AG04450 (cell line): ENCODE results near the gene EEPD1. TPM values are rescaled to one million over a fixed set of nuclear protein-coding genes. Genes with fewer than 3 reads are reported as not detected.

ENCODE experiments used
- CTCF ChIA-PET: fragments of 300-600, 350-600 bp; formaldehyde crosslinking; extraction: SDS; loops from one replicate; lab custom pipeline; 2022; ENCODE audit warnings: antibody characterized with exemption, inconsistent platforms; lab: Charles Lee
- POLR2A ChIA-PET: fragments of 350-600 bp; formaldehyde crosslinking; extraction: SDS; loops from one replicate; lab custom pipeline; 2021; ENCODE audit warnings: antibody characterized with exemption, inconsistent platforms; lab: Yijun Ruan, JAX
- DNase-seq: peaks from one replicate; pipeline ENCODE4 v3.0.0-alpha.2; 2011; ENCODE audit warnings: low read depth, low spot score
- H3K27ac ChIP-seq: one replicate; pipeline ENCODE4 v1.5.1; 2012; ENCODE audit warnings: low read depth, low read length, control low read depth
- H3K27me3 ChIP-seq: one replicate; pipeline ENCODE4 v1.6.0; 2012; ENCODE audit warnings: low read length; ENCODE audit not compliant: control insufficient read depth, insufficient read depth
- H3K4me3 ChIP-seq: 2 replicates; pipeline ENCODE4 v1.5.1; 2011; ENCODE audit warnings: mild to moderate bottlenecking, low read depth, low read length, control low read depth
- H3K9me3 ChIP-seq: 2 replicates; pipeline ENCODE4 v1.5.1; 2012; ENCODE audit warnings: low read length; ENCODE audit not compliant: control insufficient read depth, insufficient read depth
- CTCF ChIP-seq: IDR thresholded peaks from 2 replicates; pipeline ENCODE4 v1.5.1; 2011; ENCODE audit warnings: low read depth, low read length, control low read depth, inconsistent platforms
- polyA plus RNA-seq: library from polyadenylated mRNA; depleted of rRNA; stranded (reverse); fragments of >200 nt; gene quantifications from 2 replicates; pipeline ENCODE4 v1.2.3, GENCODE V29; 2011

EEPD1 gene
- polyA plus RNA-seq, 1 experiment = 21.1 TPM

DNA sequence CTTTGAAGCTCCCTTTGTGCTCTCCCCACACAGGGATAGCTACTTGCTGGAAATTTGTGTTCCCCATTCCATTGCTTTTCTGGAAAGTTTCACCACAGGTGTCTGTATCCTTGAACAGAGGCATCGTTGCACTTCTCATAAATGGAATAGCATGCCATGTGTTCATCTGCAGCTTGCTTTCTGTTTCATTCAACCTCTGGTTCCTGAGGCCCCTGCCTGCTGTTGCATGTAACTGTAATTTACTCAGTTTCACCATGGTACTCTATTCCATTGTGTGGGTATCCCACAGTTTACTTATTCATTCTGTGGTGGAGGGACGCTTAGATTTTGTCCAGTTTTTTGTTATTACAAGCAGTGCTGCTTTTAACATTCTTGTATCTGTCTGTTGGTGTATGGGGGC is 32.0 kb downstream of the EEPD1 start:
- Histone ChIP-seq H3K27me3 (no peaks in the 10 kb centered on the region), H3K27ac (no peak overlapping the region), H3K4me3 (no peak overlapping the region), H3K9me3 (no peaks in the 10 kb centered on the region)
- DNase-seq = no peak
- no peak for TF ChIP-seq CTCF
- POLR2A ChIA-PET = no interaction called here
- CTCF ChIA-PET = interaction anchor here (1.0 kb wide), 1 partner anchor 134 kb away, joined by 4 read pairs; no protein-coding TSS in a partner anchor

- Histone ChIP-seq H3K4me3 (no peak overlapping the region), H3K27me3 (no peaks in the 10 kb centered on the region), H3K9me3 (no peaks in the 10 kb centered on the region), H3K27ac (peak overlapping the region; percentile 53)
- no peak for TF ChIP-seq CTCF
- ChIA-PET CTCF (interaction anchor here (1.3 to 1.9 kb wide), 2 partner anchors 57 to 106 kb away, joined by 3 to 4 read pairs; no protein-coding TSS in a partner anchor), POLR2A (no interaction called here)
- DNase-seq = no peak
These were observed 32.7 kb downstream of the EEPD1 start for GRCh38 chr7:36185756-36186155.

DNA sequence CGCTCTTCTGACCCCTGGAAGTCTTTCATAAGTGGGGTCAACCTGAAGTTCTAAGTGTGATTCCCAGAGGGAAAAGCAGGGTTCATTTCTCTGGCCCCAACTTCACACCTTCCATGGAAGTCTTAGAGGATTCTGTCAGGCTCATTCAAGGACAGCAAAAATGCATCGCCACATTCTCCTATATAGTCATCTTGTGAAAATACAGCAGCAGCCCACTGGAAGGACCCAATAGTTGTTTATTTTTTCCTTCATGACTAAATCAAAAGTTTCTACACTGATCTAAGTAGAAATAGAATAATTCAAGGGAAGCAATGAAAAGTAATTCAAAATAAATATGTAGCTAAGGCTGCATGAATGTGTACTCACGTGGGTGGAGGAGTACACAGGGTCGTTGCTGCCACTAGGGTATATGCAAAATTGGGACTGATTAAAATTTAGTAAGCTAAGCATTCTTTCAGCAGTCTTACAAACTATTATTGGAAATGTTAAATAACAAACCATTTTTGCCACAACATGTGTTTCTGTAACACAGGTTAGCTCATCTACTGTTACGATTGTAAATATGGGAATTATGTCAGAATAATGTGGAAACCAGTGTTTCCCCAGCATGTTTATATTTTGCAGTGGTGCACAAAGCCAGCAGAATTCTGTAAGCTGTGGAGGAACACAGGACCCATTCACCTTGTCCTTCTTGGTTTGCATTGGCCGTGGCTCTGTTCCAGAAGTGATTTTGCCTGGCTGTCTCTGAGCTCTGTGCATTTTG is 33.5 kb downstream of the EEPD1 start:
- DNase-seq = no peak
- Histone ChIP-seq H3K27me3 (no peaks in the 10 kb centered on the region), H3K4me3 (no peak overlapping the region), H3K27ac (peak overlapping the region; percentile 53), H3K9me3 (no peaks in the 10 kb centered on the region)
- POLR2A ChIA-PET = interaction anchor here (0.5 to 1.1 kb wide), 2 partner anchors 17 to 46 kb away, joined by 4 to 6 read pairs; no protein-coding TSS in a partner anchor
- TF ChIP-seq CTCF = no peak
- CTCF ChIA-PET = interaction anchor here (0.6 to 1.9 kb wide), 5 partner anchors 58 to 265 kb away, joined by 3 to 5 read pairs (median 4); no protein-coding TSS in a partner anchor

GRCh38 chr7:36188266-36188665 is 35.2 kb downstream of the EEPD1 start:
- ChIA-PET CTCF (interaction anchor here (0.7 kb wide), 1 partner anchor 131 kb away, joined by 3 read pairs; no protein-coding TSS in a partner anchor), POLR2A (no interaction called here)
- Histone ChIP-seq H3K4me3 (no peak overlapping the region), H3K9me3 (no peaks in the 10 kb centered on the region), H3K27me3 (no peaks in the 10 kb centered on the region), H3K27ac (no peak overlapping the region)
- no peak for DNase-seq
- no peak for TF ChIP-seq CTCF

- ChIA-PET POLR2A (no interaction called here), CTCF (interaction anchor here (0.7 kb wide), 1 partner anchor 130 kb away, joined by 3 read pairs; no protein-coding TSS in a partner anchor)
- no peak for DNase-seq
- H3K9me3 ChIP-seq = no peaks in the 10 kb centered on the region; the same call in 1 of the 2 replicates
- TF ChIP-seq CTCF = no peak
- H3K27ac ChIP-seq = no peak overlapping the region
- no peak overlapping the region for H3K4me3 ChIP-seq
- H3K27me3 ChIP-seq = no peaks in the 10 kb centered on the region
These were observed 35.9 kb downstream of the EEPD1 start for GRCh38 chr7:36188906-36189305.
